Ectodermal cell (in vitro differentiated cells): ENCODE results near the gene TTC22.

Source experiments
- H3K27ac ChIP-seq: 2 replicates; pipeline ENCODE4 v1.7.0; 2013; ENCODE audit warnings: mild to moderate bottlenecking, low read depth, low read length; ENCODE audit not compliant: insufficient read depth, poor library complexity, severe bottlenecking
- H3K27me3 ChIP-seq: 2 replicates; pipeline ENCODE4 v1.7.0; 2013; ENCODE audit warnings: mild to moderate bottlenecking, low read length; ENCODE audit not compliant: insufficient read depth, control insufficient read depth, poor library complexity, severe bottlenecking
- H3K36me3 ChIP-seq: one replicate; pipeline ENCODE4 v1.7.0; 2013; ENCODE audit warnings: low read length; ENCODE audit not compliant: control insufficient read depth, insufficient read depth
- H3K4me1 ChIP-seq: one replicate; pipeline ENCODE4 v1.7.0; 2013; ENCODE audit warnings: low read length; ENCODE audit not compliant: control insufficient read depth, insufficient read depth
- H3K4me3 ChIP-seq: 2 replicates; pipeline ENCODE4 v1.7.0; 2013; ENCODE audit warnings: low read depth, low read length, control low read depth; ENCODE audit not compliant: insufficient read depth
- H3K9me3 ChIP-seq: 2 replicates; pipeline ENCODE4 v1.7.0; 2013; ENCODE audit warnings: mild to moderate bottlenecking, low read length, moderate library complexity; ENCODE audit not compliant: control insufficient read depth
- WGBS, 2 experiments: methylation state at CpG; one replicate each; pipeline ENCODE4 v1.1.7; 2013; ENCODE audit warnings: missing lambda C conversion rate in 2 of 2; 5-methylcytosine and 5-hydroxymethylcytosine counted together

TTC22 gene

GRCh38 chr1:54798206-54798605, 2.9 kb downstream of the TTC22 start:
- H3K9me3 ChIP-seq = no peaks in the 10 kb centered on the region
- no peak overlapping the region for H3K27ac ChIP-seq
- peaks cover 12% of the 10 kb centered on the region for H3K27me3 ChIP-seq
- H3K4me1 ChIP-seq = no peaks in the 10 kb centered on the region
- WGBS, 2 experiments = 86 to 87% methylated on average over 3 of the region's 3 CpGs
- no peak overlapping the region for H3K4me3 ChIP-seq
- H3K36me3 ChIP-seq = no peaks in the 10 kb centered on the region

GRCh38 chr1:54796902-54797301, 4.2 kb downstream of the TTC22 start:
- Histone ChIP-seq H3K4me3 (no peak overlapping the region), H3K4me1 (no peaks in the 10 kb centered on the region), H3K27ac (no peak overlapping the region), H3K9me3 (no peaks in the 10 kb centered on the region), H3K36me3 (no peaks in the 10 kb centered on the region), H3K27me3 (peaks cover 12% of the 10 kb centered on the region)
- WGBS, 2 experiments = 96% methylated on average over 2 of the region's 2 CpGs

- H3K9me3 ChIP-seq = no peaks in the 10 kb centered on the region
- 93 to 95% methylated on average over 18 of the region's 18 CpGs for WGBS, 2 experiments
- H3K4me1 ChIP-seq = no peaks in the 10 kb centered on the region
- no peaks in the 10 kb centered on the region for H3K36me3 ChIP-seq
- H3K4me3 ChIP-seq = no peak overlapping the region
- peaks cover 6% of the 10 kb centered on the region for H3K27me3 ChIP-seq
- H3K27ac ChIP-seq = no peak overlapping the region
These were observed 5.2 kb downstream of the TTC22 start for GRCh38 chr1:54795841-54796468.

GRCh38 chr1:54795356-54795665, 5.8 kb downstream of the TTC22 start:
- WGBS, 2 experiments = 55 to 58% methylated on average over 3 to 4 of the region's 4 CpGs
- H3K27ac ChIP-seq = no peak overlapping the region

GRCh38 chr1:54794451-54795355, 6.4 kb downstream of the TTC22 start:
- Histone ChIP-seq H3K27me3 (no peaks in the 10 kb centered on the region), H3K4me1 (no peaks in the 10 kb centered on the region), H3K36me3 (no peaks in the 10 kb centered on the region), H3K4me3 (no peak overlapping the region), H3K27ac (no peak overlapping the region), H3K9me3 (no peaks in the 10 kb centered on the region)
- 76 to 79% methylated on average over 4 of the region's 4 CpGs for WGBS, 2 experiments

More at GRCh38 chr1:54795356-54795665, 5.8 kb downstream of the TTC22 start:
- no peak overlapping the region for H3K4me3 ChIP-seq
- H3K27me3 ChIP-seq = peaks cover under 1% of the 10 kb centered on the region
- no peaks in the 10 kb centered on the region for H3K36me3 ChIP-seq
- H3K4me1 ChIP-seq = no peaks in the 10 kb centered on the region
- no peaks in the 10 kb centered on the region for H3K9me3 ChIP-seq

- Histone ChIP-seq H3K9me3 (no peaks in the 10 kb centered on the region), H3K27ac (no peak overlapping the region), H3K27me3 (no peaks in the 10 kb centered on the region), H3K4me3 (no peak overlapping the region), H3K36me3 (no peaks in the 10 kb centered on the region), H3K4me1 (no peaks in the 10 kb centered on the region)
- whole genome bisulfite sequencing, 2 experiments = 81 to 84% methylated on average over 7 of the region's 7 CpGs
These were observed 8.3 kb downstream of the TTC22 start for GRCh38 chr1:54792686-54793282.

- WGBS, 2 experiments = 86 to 88% methylated on average over 13 of the region's 13 CpGs
- H3K9me3 ChIP-seq = no peaks in the 10 kb centered on the region
- H3K4me3 ChIP-seq = no peak overlapping the region
- no peaks in the 10 kb centered on the region for H3K4me1 ChIP-seq
- H3K27me3 ChIP-seq = no peaks in the 10 kb centered on the region
- H3K27ac ChIP-seq = no peak overlapping the region
- H3K36me3 ChIP-seq = no peaks in the 10 kb centered on the region
These were observed 9.1 kb downstream of the TTC22 start for GRCh38 chr1:54791880-54792522.

GRCh38 chr1:54788459-54788858, 12.7 kb downstream of the TTC22 start:
- no peak overlapping the region for H3K4me3 ChIP-seq
- H3K36me3 ChIP-seq = no peaks in the 10 kb centered on the region
- WGBS, 2 experiments = 60 to 78% methylated on average over 4 to 5 of the region's 5 CpGs
- H3K9me3 ChIP-seq = no peaks in the 10 kb centered on the region
- no peaks in the 10 kb centered on the region for H3K4me1 ChIP-seq
- H3K27ac ChIP-seq = no peak overlapping the region
- H3K27me3 ChIP-seq = peaks cover 7% of the 10 kb centered on the region

GRCh38 chr1:54787604-54788003, 13.5 kb downstream of the TTC22 start:
- Histone ChIP-seq H3K36me3 (no peaks in the 10 kb centered on the region), H3K9me3 (no peaks in the 10 kb centered on the region), H3K27ac (no peak overlapping the region), H3K27me3 (peaks cover 15% of the 10 kb centered on the region), H3K4me1 (no peaks in the 10 kb centered on the region), H3K4me3 (no peak overlapping the region)
- 89 to 92% methylated on average over 11 of the region's 11 CpGs for WGBS, 2 experiments

- H3K27me3 ChIP-seq = peaks cover 23% of the 10 kb centered on the region
- H3K4me3 ChIP-seq = no peak overlapping the region
- H3K36me3 ChIP-seq = no peaks in the 10 kb centered on the region
- no peaks in the 10 kb centered on the region for H3K4me1 ChIP-seq
- 95 to 96% methylated on average over 8 of the region's 8 CpGs for WGBS, 2 experiments
- H3K27ac ChIP-seq = no peak overlapping the region
- no peaks in the 10 kb centered on the region for H3K9me3 ChIP-seq
These were observed 14.3 kb downstream of the TTC22 start for GRCh38 chr1:54786778-54787177.
